Stomach (tissue), 9 donors: ENCODE measurements around the gene SLC25A26. TPM values are rescaled to one million over a fixed set of nuclear protein-coding genes. Genes with fewer than 3 reads are reported as not detected.

Experiments
- DNase-seq, 2 donors: peaks; one replicate each; pipeline versions ENCODE4 v3.0.0 to v3.0.0-alpha.2; 2013 to 2019
- H3K27ac ChIP-seq, 5 donors: fragments of 200-600 bp in 4 of 5; sonication (generic) in 4 of 5; one replicate each; pipeline ENCODE4 v1.5.1; 2013 to 2019; ENCODE audit warnings: mild to moderate bottlenecking in 1 of 5, moderate library complexity in 1 of 5
- H3K27me3 ChIP-seq, 3 donors: fragments of 200-600 bp; sonication (generic); one replicate each; pipeline ENCODE4 v1.5.1; 2017 to 2019; ENCODE audit warnings: mixed run types in 1 of 3
- H3K36me3 ChIP-seq, 4 donors: fragments of 200-600 bp; sonication (generic); 1 replicate in 3 of 4; 2 replicates in 1 of 4; pipeline ENCODE4 v1.5.1; 2016 to 2019
- H3K4me1 ChIP-seq, 4 donors: fragments of 200-600 bp; sonication (generic); one replicate each; pipeline ENCODE4 v1.5.1; 2016 to 2019
- H3K4me3 ChIP-seq, 4 donors: fragments of 200-600 bp; sonication (generic) in 3 of 4; one replicate each; pipeline ENCODE4 v1.5.1; 2016 to 2019; ENCODE audit warnings: mild to moderate bottlenecking in 1 of 4
- H3K9me3 ChIP-seq, 4 donors: fragments of 200-600 bp; sonication (generic); one replicate each; pipeline ENCODE4 v1.5.1; 2016 to 2019
- EP300 ChIP-seq: sonication (generic); formaldehyde crosslinking; IDR thresholded peaks from one replicate; pipeline ENCODE4 v1.6.1; 2017; ENCODE audit warnings: antibody characterized with exemption
- POLR2A ChIP-seq, 4 donors: fragments of 450-650 bp; IDR thresholded peaks; one replicate each; pipeline ENCODE4 v1.6.1; 2016; ENCODE audit warnings: antibody characterized with exemption in 4 of 4, control low read depth in 2 of 4, mild to moderate bottlenecking in 1 of 4, moderate library complexity in 1 of 4
- POLR2AphosphoS5 ChIP-seq, 3 donors: sonication (generic); formaldehyde crosslinking; IDR thresholded peaks; one replicate each; pipeline ENCODE4 v1.6.1; 2016; ENCODE audit warnings: antibody characterized with exemption in 3 of 3
- WGBS, 5 donors: extraction: QIAGEN DNeasy Blood & Tissue Kit in 3 of 5; methylation state at CpG; one replicate each; pipeline versions ENCODE4 v1.1.5 to v1.1.7; 2013 to 2018; 5-methylcytosine and 5-hydroxymethylcytosine counted together
- intact Hi-C: fragments of 100-400 bp; cut with DNase I; formaldehyde crosslinking; loops from one replicate; pipeline ENCODE4 v1.15.1; 2023; ENCODE audit warnings: low total_unique reads
- polyA plus RNA-seq, 3 donors: library from polyadenylated mRNA; stranded (reverse); fragments of 200-250 nt; gene quantifications; one replicate each; pipeline ENCODE4 v1.2.3, GENCODE V29; 2013
- total RNA-seq, 5 donors: library from RNA; depleted of rRNA; stranded (reverse); fragments of >200 nt; gene quantifications; one replicate each; pipeline versions ENCODE4 v1.1.0 to v1.2.3, GENCODE V29; 2014 to 2016
- TF ChIP-seq, protein P1 (sequence below), 7 experiments: fragments of 450-650 bp in 4 of 7; fragments of 200-600 bp in 3 of 7; sonication (generic) in 3 of 7; IDR thresholded peaks; one replicate each; pipeline ENCODE4 v1.5.1; 2016 to 2019; ENCODE audit warnings: antibody characterized with exemption in 7 of 7, control low read depth in 2 of 7, mild to moderate bottlenecking in 1 of 7
- donor health status: healthy with polysubstance abuse.
- donor health status: Bipolar disorder and iron deficiency.
- donor health status: healthy.

SLC25A26 gene
- total and polyA plus RNA-seq, 8 donors, result 1.2 to 26.6 (median 14.1) TPM

DNA sequence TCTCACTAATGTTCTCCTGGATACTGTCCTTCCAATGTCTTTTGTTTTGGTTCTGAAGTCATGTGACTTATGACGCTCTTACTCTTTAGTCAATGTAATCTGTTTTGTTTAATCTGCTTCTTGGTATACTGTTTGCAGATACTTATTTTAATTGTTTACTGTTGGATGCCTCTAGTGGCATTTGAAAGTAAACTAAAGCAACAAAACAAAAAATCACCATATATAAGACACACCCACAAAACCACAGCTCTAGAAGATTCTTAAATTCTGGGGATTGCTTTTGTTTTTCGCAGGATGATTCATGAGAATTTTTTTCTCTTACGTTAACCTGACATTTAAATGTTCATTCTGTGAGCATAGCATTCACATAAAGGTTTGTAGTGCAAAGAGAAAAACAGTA is 16.8 kb downstream of the SLC25A26 start:
- H3K36me3 ChIP-seq, result peaks cover 5 to 28% (median 21%) of the 10 kb centered on the region in 4 donors
- no peak overlapping the region for H3K4me3 ChIP-seq
- no peak overlapping the region for H3K27ac ChIP-seq
- 70 to 91% (median 83%) methylated on average over 3 of the region's 3 CpGs for WGBS, 5 donors
- H3K9me3 ChIP-seq, result peaks cover 0 to 6% (median 0%) of the 10 kb centered on the region in 4 donors
- intact Hi-C loops, result no loop called here
- no peak for TF ChIP-seq POLR2A (IDR thresholded peaks at IDR 0.05)
- H3K4me1 ChIP-seq, result no peaks in the 10 kb centered on the region
- DNase-seq, result no peak
- H3K27me3 ChIP-seq, result no peaks in the 10 kb centered on the region

DNA sequence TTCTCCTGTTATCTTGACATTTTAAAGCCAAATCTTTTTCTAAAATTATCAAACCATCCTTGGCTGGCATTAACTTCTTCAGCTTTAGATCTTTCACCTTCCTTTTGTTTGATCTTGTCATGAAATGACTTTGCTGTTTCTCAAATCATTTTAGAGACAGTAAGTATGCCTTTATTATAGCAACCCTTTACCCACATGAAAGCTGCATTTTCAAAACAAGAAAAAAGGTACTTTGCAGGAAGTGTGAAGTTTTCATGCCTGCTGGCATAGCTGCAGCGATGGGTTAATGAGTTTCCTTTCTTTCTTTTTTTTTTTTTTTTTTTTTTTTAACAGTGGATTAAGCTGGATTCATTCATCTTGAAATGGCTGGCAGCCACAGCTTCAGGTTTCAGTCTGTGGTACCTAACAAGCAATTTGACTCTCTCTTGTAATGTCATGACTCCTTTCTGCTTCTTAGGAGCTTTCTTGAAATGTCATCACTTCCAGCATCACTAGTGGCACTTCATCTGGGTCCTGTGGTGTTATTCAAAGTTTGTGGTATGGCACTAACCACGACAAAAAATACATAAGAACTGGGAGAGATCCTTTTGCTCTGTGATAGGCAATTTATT is 18.8 kb downstream of the SLC25A26 start:
- Histone ChIP-seq H3K36me3 (peaks cover 11 to 47% (median 37%) of the 10 kb centered on the region in 4 donors), H3K4me1 (no peaks in the 10 kb centered on the region), H3K9me3 (peaks cover 0 to 6% (median 0%) of the 10 kb centered on the region in 4 donors), H3K27me3 (no peaks in the 10 kb centered on the region), H3K27ac (no peak overlapping the region), H3K4me3 (no peak overlapping the region)
- DNase-seq, result no peak
- TF ChIP-seq EP300, result no peak
- no peak for TF ChIP-seq POLR2A (IDR thresholded peaks at IDR 0.05)
- TF ChIP-seq, protein P1, sequence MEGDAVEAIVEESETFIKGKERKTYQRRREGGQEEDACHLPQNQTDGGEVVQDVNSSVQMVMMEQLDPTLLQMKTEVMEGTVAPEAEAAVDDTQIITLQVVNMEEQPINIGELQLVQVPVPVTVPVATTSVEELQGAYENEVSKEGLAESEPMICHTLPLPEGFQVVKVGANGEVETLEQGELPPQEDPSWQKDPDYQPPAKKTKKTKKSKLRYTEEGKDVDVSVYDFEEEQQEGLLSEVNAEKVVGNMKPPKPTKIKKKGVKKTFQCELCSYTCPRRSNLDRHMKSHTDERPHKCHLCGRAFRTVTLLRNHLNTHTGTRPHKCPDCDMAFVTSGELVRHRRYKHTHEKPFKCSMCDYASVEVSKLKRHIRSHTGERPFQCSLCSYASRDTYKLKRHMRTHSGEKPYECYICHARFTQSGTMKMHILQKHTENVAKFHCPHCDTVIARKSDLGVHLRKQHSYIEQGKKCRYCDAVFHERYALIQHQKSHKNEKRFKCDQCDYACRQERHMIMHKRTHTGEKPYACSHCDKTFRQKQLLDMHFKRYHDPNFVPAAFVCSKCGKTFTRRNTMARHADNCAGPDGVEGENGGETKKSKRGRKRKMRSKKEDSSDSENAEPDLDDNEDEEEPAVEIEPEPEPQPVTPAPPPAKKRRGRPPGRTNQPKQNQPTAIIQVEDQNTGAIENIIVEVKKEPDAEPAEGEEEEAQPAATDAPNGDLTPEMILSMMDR (IDR thresholded peaks at IDR 0.05), result no peak
- no peak for TF ChIP-seq POLR2AphosphoS5 (IDR thresholded peaks at IDR 0.05)
- intact Hi-C loops, result no loop called here
- WGBS, 5 donors, result 87 to 92% (median 89%) methylated on average over 2 of the region's 2 CpGs

DNA sequence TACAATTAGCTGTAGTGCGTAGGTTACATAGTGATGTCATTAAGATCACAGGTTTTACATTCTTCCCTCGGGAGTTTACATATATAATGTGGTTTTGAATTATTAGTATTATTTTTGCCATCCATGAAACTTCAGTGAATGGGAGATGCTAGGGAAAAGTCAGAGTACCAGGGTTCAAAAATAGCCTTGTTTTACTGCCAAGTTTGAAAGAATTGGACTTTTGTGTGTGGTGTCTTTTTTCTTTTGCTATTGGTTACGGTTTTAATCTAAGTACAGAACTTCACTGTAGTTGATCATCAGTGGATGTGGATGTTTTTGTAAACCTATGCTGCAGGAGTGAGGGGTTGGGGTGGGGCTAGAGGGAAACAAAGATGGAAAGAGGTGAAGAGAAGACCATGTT is 20.7 kb downstream of the SLC25A26 start:
- no peak overlapping the region for H3K27ac ChIP-seq
- H3K4me3 ChIP-seq, result no peak overlapping the region
- 93 to 99% (median 95%) methylated on average over 3 of the region's 3 CpGs for WGBS, 5 donors
- peaks cover 0 to 6% (median 0%) of the 10 kb centered on the region in 4 donors for H3K9me3 ChIP-seq
- H3K36me3 ChIP-seq, result peaks cover 11 to 62% (median 48%) of the 10 kb centered on the region in 4 donors
- no peak for DNase-seq
- no peaks in the 10 kb centered on the region for H3K27me3 ChIP-seq
- TF ChIP-seq EP300 (no peak), POLR2A (IDR thresholded peaks at IDR 0.05) (no peak), POLR2AphosphoS5 (IDR thresholded peaks at IDR 0.05) (no peak)
- TF ChIP-seq, protein P1 (IDR thresholded peaks at IDR 0.05), result no peak
- intact Hi-C loops, result no loop called here
- H3K4me1 ChIP-seq, result no peaks in the 10 kb centered on the region

DNA sequence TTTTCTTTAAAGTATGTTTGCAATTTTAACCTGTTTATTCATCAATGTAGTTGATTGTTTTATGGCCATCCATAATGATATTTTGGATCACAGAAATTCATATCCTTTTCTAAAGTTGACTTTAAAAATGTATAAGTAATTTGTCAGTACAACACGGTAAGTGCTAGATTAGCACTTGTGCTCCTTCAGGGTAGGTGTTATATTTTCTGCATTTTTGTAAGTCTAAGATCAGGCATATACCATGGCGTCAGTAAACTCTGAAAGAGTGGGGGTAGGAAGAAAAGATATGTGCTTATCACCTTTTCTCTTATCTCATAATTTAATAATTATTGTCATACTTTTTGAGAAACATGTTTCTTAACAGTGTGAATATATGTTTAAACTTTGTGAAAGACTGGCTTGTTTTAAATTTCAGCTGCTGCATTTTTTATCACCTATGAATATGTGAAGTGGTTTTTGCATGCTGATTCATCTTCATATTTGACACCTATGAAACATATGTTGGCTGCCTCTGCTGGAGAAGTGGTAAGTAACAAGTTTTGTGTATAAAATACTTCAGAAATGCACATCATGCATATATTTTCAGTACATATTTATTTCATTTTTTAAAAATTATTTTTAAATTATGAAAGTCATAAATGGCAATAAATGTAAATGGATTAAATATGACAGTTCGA is 22.1 kb downstream of the SLC25A26 start:
- TF ChIP-seq POLR2AphosphoS5 (IDR thresholded peaks at IDR 0.05) (no peak), EP300 (no peak), POLR2A (IDR thresholded peaks at IDR 0.05) (no peak)
- TF ChIP-seq, protein P1 (IDR thresholded peaks at IDR 0.05), result no peak
- peaks cover 11 to 69% (median 58%) of the 10 kb centered on the region in 4 donors for H3K36me3 ChIP-seq
- H3K9me3 ChIP-seq, result peaks cover 0 to 6% (median 0%) of the 10 kb centered on the region in 4 donors
- 93 to 97% (median 96%) methylated on average over 3 of the region's 3 CpGs for WGBS, 5 donors
- H3K4me3 ChIP-seq, result no peak overlapping the region
- no peaks in the 10 kb centered on the region for H3K4me1 ChIP-seq
- no peak overlapping the region for H3K27ac ChIP-seq
- intact Hi-C loops, result no loop called here
- DNase-seq, result no peak
- no peaks in the 10 kb centered on the region for H3K27me3 ChIP-seq

DNA sequence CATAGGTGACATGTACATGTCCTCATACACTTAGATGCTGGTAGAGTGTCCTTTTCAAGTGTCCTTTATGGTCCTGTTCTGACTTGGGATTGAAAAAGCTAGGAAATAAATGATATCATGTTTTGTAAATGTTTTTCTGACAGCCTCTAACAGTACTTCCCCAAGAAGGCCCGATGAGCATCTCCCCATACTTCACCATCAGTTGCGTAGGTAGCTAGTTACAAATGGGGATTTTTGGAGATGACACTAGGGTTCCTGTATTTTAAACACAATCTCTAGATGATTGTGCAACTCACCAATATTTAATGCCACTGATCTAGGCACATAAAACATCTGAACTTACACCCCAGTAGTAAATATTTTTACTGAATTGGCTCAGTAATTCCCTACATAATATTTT is 27.8 kb downstream of the SLC25A26 start:
- TF ChIP-seq EP300 (no peak), POLR2AphosphoS5 (IDR thresholded peaks at IDR 0.05) (no peak), POLR2A (IDR thresholded peaks at IDR 0.05) (no peak)
- TF ChIP-seq, protein P1 (IDR thresholded peaks at IDR 0.05), result no peak
- Histone ChIP-seq H3K27ac (no peak overlapping the region), H3K36me3 (peaks cover 2 to 62% (median 41%) of the 10 kb centered on the region in 4 donors), H3K27me3 (no peaks in the 10 kb centered on the region), H3K4me3 (no peak overlapping the region), H3K4me1 (peaks cover 0 to 2% (median 0%) of the 10 kb centered on the region in 4 donors), H3K9me3 (no peaks in the 10 kb centered on the region)
- intact Hi-C loops, result no loop called here
- 74 to 96% (median 93%) methylated on average over 2 of the region's 2 CpGs for whole genome bisulfite sequencing, 5 donors
- no peak for DNase-seq
